Measurements from ENCODE around the gene SYCE1L.

DNA sequence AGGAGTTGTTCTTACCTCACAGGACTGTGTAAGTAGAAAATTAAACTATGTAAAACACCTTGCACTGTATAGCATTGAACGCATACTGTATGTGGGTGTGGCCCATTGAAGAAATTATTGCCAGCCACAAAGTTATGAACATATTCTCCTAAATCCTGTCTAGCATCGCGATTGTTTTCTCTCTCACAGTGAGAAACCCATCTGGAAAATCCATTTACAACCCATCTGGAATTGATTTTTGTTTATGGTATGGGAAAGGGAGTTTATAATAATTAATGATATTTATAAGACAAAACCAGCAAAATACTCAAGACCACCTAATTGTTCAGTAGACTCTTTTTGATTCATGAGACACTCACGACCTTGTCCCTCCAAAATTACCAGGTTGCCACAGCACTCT lies 30.3 kb upstream of the SYCE1L start:
- TF ChIP-seq EZH2 (IDR thresholded peaks at IDR 0.05; ENCODE audit: borderline replicate concordance, insufficient read depth, low read depth, low read length, poor library complexity, severe bottlenecking) (no peak), CTCF (IDR thresholded peaks at IDR 0.05) (no peak)
